ENCODE results near the gene TM2D3. TPM values are rescaled to one million over a fixed set of nuclear protein-coding genes. Genes with fewer than 3 reads are reported as not detected.

TM2D3 gene
- total and polyA plus RNA-seq, 10 of the 15 experiments (the other 5 are each of a cell fraction or from before 2014, with no cell fraction given), result 28.3 to 84.5 (median 45.0) TPM

DNA sequence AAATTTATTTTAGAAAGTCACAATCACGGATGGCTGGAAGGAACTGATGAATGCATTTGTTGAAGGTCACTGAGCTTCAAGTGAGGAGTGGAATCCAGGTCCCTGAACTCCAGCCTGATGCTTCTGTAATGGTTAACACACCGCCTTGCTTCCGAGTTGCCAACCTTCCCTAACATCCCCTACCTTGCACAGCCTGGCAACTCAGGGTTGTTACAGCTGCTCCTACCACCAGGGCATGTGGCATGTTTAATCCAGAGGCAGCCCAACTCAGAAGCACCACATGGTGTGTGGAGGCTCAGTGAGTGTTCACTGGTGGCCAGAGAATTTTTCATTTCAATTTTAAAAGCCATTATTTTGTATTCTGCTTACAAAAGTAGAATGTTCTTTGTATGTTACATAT is 4.9 kb downstream of the TM2D3 start (continued):
- TF ChIP-seq POU2F2 (IDR thresholded peaks at IDR 0.05; ENCODE audit: borderline replicate concordance, low read depth, low read length) (no peak), EP300 (IDR thresholded peaks at IDR 0.05; ENCODE audit: borderline replicate concordance in 1 of 2, control insufficient read depth in 1 of 2, low read depth in 2 of 2, low read length in 2 of 2) (no peak), ZNF217 (IDR thresholded peaks at IDR 0.05) (no peak), ZNF622 (IDR thresholded peaks at IDR 0.05) (no peak)

DNA sequence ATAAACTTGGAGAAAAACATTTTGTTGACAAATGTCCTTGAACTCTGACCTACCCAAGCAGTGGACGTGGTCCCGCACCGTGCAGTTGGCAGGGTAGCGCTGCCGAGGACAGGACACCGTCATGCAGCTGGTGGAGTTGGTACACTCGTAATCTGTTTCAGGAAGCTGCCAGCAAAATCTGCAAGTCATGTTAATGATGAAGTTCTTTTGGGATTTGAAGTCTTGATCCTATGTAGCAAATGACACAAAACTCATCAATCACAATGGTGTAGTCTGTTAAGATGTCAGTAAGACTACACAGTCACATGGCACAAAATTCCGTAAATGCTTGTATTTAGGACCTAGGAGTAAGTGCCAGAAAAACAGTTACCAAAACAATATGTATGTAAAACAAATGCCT is 5.5 kb downstream of the TM2D3 start:
- DNase-seq (ENCODE audit: low read depth, low spot score), result no peak
- intact Hi-C loops (cut with micrococcal nuclease; ENCODE audit: unreplicated experiment) (no loop called here), in situ Hi-C loops (cut with MboI) (no loop called here)
- ChIA-PET SMC1A (ENCODE audit: uncharacterized antibody, unreplicated experiment) (interaction anchor here (0.7 to 1.0 kb wide), 3 partner anchors 343 to 358 kb away, joined by 3 to 5 read pairs (median 3); no protein-coding TSS in a partner anchor), POLR2A (no interaction called here), RAD21 (ENCODE audit: unreplicated experiment) (interaction anchor here (1.5 kb wide), 1 partner anchor 352 kb away, joined by 3 read pairs; no protein-coding TSS in a partner anchor), CTCF (interaction anchor here (1.1 kb wide), 1 partner anchor 358 kb away, joined by 3 read pairs; no protein-coding TSS in a partner anchor)
- Histone ChIP-seq H3K9me3 (replicated peaks; ENCODE audit: control insufficient read depth, insufficient read depth, low read length) (no peaks in the 10 kb centered on the region), H3K4me2 (ENCODE audit: control insufficient read depth, insufficient read depth) (no peak overlapping the region), H3K27ac (ENCODE audit: control insufficient read depth, insufficient read depth) (no peak overlapping the region), H3K4me3 (no peak overlapping the region), H3K79me2 (ENCODE audit: control insufficient read depth, insufficient read depth, low read length) (peaks cover 32% of the 10 kb centered on the region), H3K27me3 (replicated peaks in 1 of 2; ENCODE audit: control insufficient read depth in 2 of 2, insufficient read depth in 2 of 2, low read length in 1 of 2) (no peaks in the 10 kb centered on the region), H4K20me1 (ENCODE audit: control insufficient read depth, insufficient read depth) (no peaks in the 10 kb centered on the region), H3K36me3 (ENCODE audit: control insufficient read depth in 2 of 2, insufficient read depth in 2 of 2, low read length in 1 of 2) (peaks cover 4 to 27% of the 10 kb centered on the region in 2 experiments; a peak in 3 of 4 replicates), H3K9ac (ENCODE audit: control insufficient read depth, insufficient read depth, low read length) (no peak overlapping the region), H3K4me1 (ENCODE audit: control insufficient read depth, insufficient read depth, low read length) (peaks cover 15% of the 10 kb centered on the region), H2AFZ (ENCODE audit: control insufficient read depth, low read depth, low read length) (no peak overlapping the region)
- no TSS peak for BruUV-seq (replicated peaks)
- no peak for FAIRE-seq
- 96% methylated on average over 8 of the region's 8 CpGs for WGBS (ENCODE audit: insufficient coverage, insufficient replicate concordance, low lambda C conversion rate, missing lambda C conversion rate)
- TF ChIP-seq NRF1 (conservative IDR thresholded peaks at IDR 0.05; ENCODE audit: low read depth, low read length), result no peak
- no peak for ATAC-seq
